Left ventricle myocardium inferior (tissue), 1 donor: ENCODE results near the gene FETUB. TPM values are rescaled to one million over a fixed set of nuclear protein-coding genes. Genes with fewer than 3 reads are reported as not detected.

Source experiments
- DNase-seq: peaks from one replicate; pipeline ENCODE4 v3.0.0-alpha.2; 2020
- H3K27ac ChIP-seq: fragments of 200-600 bp; replicated peaks from 2 replicates; pipeline ENCODE4 v1.8.0; 2021
- H3K27me3 ChIP-seq: fragments of 200-600 bp; 2 replicates; pipeline ENCODE4 v1.8.0; 2021; ENCODE audit warnings: low read depth
- H3K36me3 ChIP-seq: fragments of 200-600 bp; 2 replicates; pipeline ENCODE4 v1.8.0; 2021
- H3K4me1 ChIP-seq: fragments of 200-600 bp; 2 replicates; pipeline ENCODE4 v1.8.0; 2021
- H3K4me3 ChIP-seq: fragments of 200-600 bp; 2 replicates; pipeline ENCODE4 v1.8.0; 2021; ENCODE audit warnings: mild to moderate bottlenecking, moderate library complexity
- H3K9me3 ChIP-seq: fragments of 200-600 bp; replicated peaks from 2 replicates; pipeline ENCODE4 v1.8.0; 2021
- intact Hi-C: fragments of 100-400 bp; cut with micrococcal nuclease; formaldehyde crosslinking; loops from one replicate; pipeline ENCODE4 v1.11.0; 2022
- total RNA-seq: library from RNA; stranded (reverse); fragmentation: NEBNext Ultra II Directional; extraction: Animal tissue kit (Norgen Biotek cat#: 25700); gene quantifications from one replicate; pipeline ENCODE4 v1.2.1, GENCODE V29; 2021
- TF ChIP-seq, protein P1 (sequence below): fragments of 200-600 bp; IDR thresholded peaks from 2 replicates; pipeline ENCODE4 v1.8.0; 2021; ENCODE audit warnings: antibody characterized with exemption, mild to moderate bottlenecking, borderline replicate concordance
- donor health status: DM: no; HTN: yes; CAD: no; lungs with severe emphysema.

The FETUB gene
- total RNA-seq, 1 donor from 2014 or later: not detected

DNA sequence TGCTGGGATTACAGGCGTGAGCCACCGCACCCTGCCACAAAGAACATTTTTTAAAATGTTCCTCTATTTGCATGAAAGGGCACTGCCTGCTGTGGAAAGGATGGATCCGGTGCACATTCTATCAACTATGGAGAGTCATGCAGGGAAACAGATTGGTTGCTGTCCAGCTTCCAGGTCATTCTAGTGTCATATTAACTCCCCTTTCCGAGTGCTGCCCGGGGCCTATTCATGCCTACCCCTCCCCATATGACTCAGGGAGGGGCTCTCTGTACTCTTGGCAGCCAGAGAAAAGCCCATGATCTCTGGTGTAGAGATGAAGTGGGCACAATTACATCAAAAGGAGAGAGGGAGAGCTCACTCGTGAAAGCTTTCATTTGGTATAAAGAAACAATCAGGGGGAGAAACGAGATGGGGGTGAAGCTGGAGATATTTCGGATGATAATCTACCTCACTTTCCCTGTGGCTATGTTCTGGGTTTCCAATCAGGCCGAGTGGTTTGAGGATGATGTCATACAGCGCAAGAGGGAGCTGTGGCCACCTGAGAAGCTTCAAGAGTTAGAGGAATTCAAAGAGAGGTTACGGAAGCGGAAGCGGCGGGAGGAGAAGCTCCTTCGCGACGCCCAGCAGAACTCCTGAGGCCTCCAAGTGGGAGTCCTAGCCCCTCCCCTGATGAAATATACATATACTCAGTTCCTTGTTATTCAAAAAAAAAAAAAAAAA, 43.5 kb upstream of the FETUB start:
- Histone ChIP-seq H3K4me3 (no peak overlapping the region), H3K4me1 (peaks cover 10% of the 10 kb centered on the region), H3K27ac (no peak overlapping the region), H3K9me3 (no peaks in the 10 kb centered on the region), H3K36me3 (no peaks in the 10 kb centered on the region), H3K27me3 (no peaks in the 10 kb centered on the region)
- no peak for DNase-seq
- TF ChIP-seq, protein P1, sequence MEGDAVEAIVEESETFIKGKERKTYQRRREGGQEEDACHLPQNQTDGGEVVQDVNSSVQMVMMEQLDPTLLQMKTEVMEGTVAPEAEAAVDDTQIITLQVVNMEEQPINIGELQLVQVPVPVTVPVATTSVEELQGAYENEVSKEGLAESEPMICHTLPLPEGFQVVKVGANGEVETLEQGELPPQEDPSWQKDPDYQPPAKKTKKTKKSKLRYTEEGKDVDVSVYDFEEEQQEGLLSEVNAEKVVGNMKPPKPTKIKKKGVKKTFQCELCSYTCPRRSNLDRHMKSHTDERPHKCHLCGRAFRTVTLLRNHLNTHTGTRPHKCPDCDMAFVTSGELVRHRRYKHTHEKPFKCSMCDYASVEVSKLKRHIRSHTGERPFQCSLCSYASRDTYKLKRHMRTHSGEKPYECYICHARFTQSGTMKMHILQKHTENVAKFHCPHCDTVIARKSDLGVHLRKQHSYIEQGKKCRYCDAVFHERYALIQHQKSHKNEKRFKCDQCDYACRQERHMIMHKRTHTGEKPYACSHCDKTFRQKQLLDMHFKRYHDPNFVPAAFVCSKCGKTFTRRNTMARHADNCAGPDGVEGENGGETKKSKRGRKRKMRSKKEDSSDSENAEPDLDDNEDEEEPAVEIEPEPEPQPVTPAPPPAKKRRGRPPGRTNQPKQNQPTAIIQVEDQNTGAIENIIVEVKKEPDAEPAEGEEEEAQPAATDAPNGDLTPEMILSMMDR: no peak
- intact Hi-C loops: no loop called here

DNA sequence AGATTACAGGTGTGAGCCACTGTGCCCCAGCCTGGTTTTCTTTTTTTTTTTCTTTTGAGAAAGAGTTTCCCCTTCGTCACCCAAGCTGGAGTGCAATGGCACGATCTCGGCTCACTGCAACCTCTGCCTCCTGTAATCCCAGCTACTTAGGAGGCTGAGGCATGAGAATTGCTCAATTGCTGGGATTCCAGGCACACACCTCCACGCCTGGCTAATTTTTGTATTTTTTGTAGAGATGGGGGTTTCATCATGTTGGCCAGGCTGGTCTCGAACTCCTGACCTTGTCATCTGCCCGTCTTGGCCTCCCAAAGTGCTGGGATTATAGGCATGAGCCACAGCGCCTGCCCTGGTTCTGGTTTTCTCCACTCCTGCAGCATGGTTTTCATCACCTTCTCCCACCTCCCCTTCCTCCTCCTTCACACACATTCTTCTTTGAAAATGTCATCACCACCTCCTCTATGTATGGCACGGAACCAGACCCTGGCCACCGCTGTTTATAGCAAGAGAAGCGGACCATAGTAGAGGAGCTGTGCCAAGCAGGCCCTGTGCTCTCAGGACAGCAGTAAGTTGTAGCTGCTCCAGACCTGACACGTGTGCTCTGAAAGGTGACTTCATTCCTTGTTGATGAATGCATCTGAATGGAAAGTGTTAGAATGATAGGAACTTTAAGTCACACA, 42.0 kb upstream of the FETUB start:
- Histone ChIP-seq H3K9me3 (no peaks in the 10 kb centered on the region), H3K36me3 (no peaks in the 10 kb centered on the region), H3K27me3 (no peaks in the 10 kb centered on the region), H3K27ac (peak overlapping the region; percentile 70), H3K4me3 (no peak overlapping the region), H3K4me1 (peaks cover 10% of the 10 kb centered on the region)
- TF ChIP-seq, protein P1: no peak
- peak; percentile 78 for DNase-seq
- intact Hi-C loops: no loop called here

DNA sequence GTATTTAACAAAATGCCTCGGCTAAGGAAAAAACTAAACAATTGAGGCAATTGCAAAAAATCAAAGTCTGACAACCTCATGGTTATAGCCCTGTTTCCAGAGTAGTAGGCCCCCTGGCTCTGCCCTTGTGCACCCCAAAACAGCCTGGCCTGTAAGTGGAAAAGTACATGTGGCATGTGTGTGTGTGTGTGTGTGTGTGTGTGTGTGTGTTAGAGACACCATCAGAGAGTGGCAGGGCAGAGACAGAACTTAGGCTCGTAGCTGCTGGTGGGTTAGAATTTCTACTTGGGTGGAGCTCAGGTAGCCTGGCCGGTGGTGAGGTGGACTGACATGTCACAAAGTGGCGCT, 41.4 kb upstream of the FETUB start:
- no peak for DNase-seq
- Histone ChIP-seq H3K27me3 (no peaks in the 10 kb centered on the region), H3K4me3 (no peak overlapping the region), H3K4me1 (peaks cover 10% of the 10 kb centered on the region), H3K9me3 (no peaks in the 10 kb centered on the region), H3K36me3 (no peaks in the 10 kb centered on the region), H3K27ac (peak overlapping the region; percentile 70)
- intact Hi-C loops: no loop called here
- TF ChIP-seq, protein P1: no peak

DNA sequence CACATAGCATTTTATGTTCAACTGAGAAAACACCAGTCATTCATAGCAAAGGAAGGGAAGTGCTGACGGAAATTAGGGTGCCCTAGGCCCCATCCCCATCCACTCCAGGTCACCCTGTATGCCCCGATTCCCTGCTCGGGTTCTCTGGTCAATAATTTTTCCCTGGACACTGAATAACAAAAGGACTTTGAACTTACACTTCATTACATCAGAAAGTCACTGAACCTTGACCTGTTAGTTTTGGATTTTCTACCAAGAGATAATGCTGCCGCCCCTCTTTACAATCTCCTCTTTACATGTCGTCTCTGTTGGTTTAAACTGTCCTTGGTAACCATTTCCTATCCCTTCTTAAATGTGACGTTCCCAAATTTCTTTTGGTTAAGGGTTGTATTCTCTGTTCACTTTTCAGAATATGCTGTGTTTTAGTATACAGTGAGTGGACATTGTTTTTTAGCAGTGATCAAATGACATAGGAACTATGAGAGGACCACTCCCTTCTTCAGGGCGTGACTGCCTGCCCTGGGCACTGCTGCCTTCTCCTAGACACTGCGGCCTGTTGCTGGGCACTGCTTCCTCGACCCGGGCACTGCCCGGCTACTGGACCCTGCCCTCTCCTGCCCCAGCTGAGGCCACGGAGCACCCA, 40.9 kb upstream of the FETUB start:
- intact Hi-C loops: no loop called here
- H3K4me3 ChIP-seq: no peak overlapping the region
- peak overlapping the region; percentile 70 for H3K27ac ChIP-seq
- H3K9me3 ChIP-seq: no peaks in the 10 kb centered on the region
- no peaks in the 10 kb centered on the region for H3K27me3 ChIP-seq
- TF ChIP-seq, protein P1: no peak
- peaks cover 10% of the 10 kb centered on the region for H3K4me1 ChIP-seq
- H3K36me3 ChIP-seq: no peaks in the 10 kb centered on the region
- DNase-seq: no peak

DNA sequence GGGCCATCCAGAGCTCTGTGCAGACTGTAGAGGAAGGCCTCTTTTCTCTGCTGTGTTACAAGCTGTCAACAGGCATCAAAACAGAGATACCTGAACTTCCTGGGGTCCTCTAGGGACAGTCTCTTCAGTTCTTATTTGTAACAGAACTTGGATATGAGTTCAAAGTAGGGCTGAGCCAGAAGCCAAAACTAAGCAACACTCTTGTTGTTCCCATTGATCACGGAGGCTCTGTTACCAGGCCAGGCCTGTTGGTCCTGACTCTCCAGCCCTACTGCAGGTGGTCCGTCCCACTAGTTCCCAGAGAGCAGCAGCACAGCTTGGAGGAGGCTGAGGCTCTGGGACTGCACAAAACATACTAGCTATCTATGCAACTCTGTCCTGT, 40.4 kb upstream of the FETUB start:
- Histone ChIP-seq H3K27ac (peak overlapping the region; percentile 70), H3K27me3 (no peaks in the 10 kb centered on the region), H3K4me1 (peaks cover 6% of the 10 kb centered on the region), H3K9me3 (no peaks in the 10 kb centered on the region), H3K4me3 (no peak overlapping the region), H3K36me3 (no peaks in the 10 kb centered on the region)
- intact Hi-C loops: no loop called here
- DNase-seq: no peak
- TF ChIP-seq, protein P1: no peak
